ENCODE data around the gene GALNT7. TPM values are rescaled to one million over a fixed set of nuclear protein-coding genes. Genes with fewer than 3 reads are reported as not detected.

GALNT7 gene
- total and polyA plus RNA-seq, 2 of the 13 experiments (the other 11 are each of a cell fraction or from before 2014, with no cell fraction given) = 0.08 to 0.13 TPM

DNA sequence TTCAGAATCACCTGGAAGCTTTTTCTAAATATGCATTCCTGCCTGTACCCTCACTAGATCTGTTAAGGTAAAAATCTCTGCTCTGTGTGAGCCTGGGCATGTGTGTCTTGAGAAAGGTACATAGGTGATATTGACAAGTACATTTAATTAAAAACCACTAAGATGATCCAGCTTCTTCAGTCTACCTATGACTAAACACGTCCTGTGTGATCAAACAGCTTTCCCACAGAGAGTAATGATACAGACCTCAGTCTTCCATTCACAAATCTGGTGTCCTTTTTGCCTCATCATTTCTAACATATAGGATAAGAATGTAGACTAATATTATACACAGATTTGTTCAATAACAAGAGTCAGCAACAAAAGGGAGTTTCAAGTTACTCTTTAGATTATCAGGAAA lies 42.6 kb downstream of the GALNT7 start:
- intact Hi-C loops (cut with micrococcal nuclease; ENCODE audit: unreplicated experiment) (no loop called here), in situ Hi-C loops (cut with HindIII; ENCODE audit: extremely low pct_ligation_motif_present, low pct_unique_long_range_greater_than_20kb) (no loop called here)
- TF ChIP-seq ZNF441 (CRISPR knock-in tag; IDR thresholded peaks at IDR 0.05; ENCODE audit: borderline replicate concordance) (no peak), DNMT1 (CRISPR knock-in tag; IDR thresholded peaks at IDR 0.05) (no peak), ZNF446 (CRISPR knock-in tag; IDR thresholded peaks at IDR 0.05) (no peak)
- Histone ChIP-seq H3K27ac (ENCODE audit: extremely low read length, insufficient read depth, low read length) (no peak overlapping the region), H3K9me3 (ENCODE audit: low read length) (no peaks in the 10 kb centered on the region), H3K4me2 (ENCODE audit: low read depth, low read length) (no peak overlapping the region), H2AFZ (ENCODE audit: low read length) (no peak overlapping the region), H3K4me1 (ENCODE audit: insufficient read depth, low read length) (no peaks in the 10 kb centered on the region), H3K4me3 (replicated peaks in 1 of 3; ENCODE audit: insufficient read depth in 1 of 3, low read depth in 2 of 3, low read length in 3 of 3) (no peak overlapping the region), H3K27me3 (ENCODE audit: control insufficient read depth in 1 of 2, insufficient read depth in 2 of 2, low read length in 2 of 2) (no peaks in the 10 kb centered on the region), H3K79me2 (ENCODE audit: insufficient read depth, low read length) (no peaks in the 10 kb centered on the region), H4K20me1 (ENCODE audit: insufficient read depth, low read length) (no peaks in the 10 kb centered on the region), H3K36me3 (replicated peaks in 1 of 2; ENCODE audit: control insufficient read depth in 1 of 2, insufficient read depth in 2 of 2, low read length in 2 of 2) (no peaks in the 10 kb centered on the region), H3K9ac (ENCODE audit: insufficient read depth, low read depth, low read length) (no peak overlapping the region)
- POLR2A ChIA-PET = no interaction called here
- ATAC-seq (no peak), DNase-seq (ENCODE audit: low spot score) (no peak), FAIRE-seq (no peak)
- WGBS (ENCODE audit: low lambda C conversion rate) = 0% methylated on average over 1 of the region's 1 CpG
- CTCF ChIA-PET (ENCODE audit: low intra/inter-chr PET ratio, low total read pairs) = no interaction called here
- BruUV-seq (replicated peaks) = no TSS peak

DNA sequence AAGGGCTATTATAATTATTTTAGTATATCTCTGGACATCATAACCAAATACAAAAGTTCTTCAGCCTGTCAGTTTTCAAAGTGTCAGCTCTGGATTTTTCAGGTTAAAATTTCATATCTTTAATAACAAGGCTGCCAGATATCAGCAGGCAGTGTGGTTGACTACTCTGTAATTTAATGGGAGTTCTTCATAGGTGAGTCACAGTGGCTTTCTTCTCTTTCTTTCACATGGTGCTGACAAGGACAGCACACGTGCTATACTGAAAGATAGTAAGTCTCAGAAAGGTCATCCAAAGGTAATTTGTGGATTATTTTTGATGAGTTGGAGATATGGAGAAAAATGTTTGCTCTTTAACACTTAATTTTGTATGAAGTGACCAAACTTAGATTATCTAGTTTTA lies 43.2 kb downstream of the GALNT7 start:
- Histone ChIP-seq H3K4me2 (ENCODE audit: low read depth, low read length) (no peak overlapping the region), H3K27ac (ENCODE audit: extremely low read length, insufficient read depth, low read length) (no peak overlapping the region), H3K4me1 (ENCODE audit: insufficient read depth, low read length) (no peaks in the 10 kb centered on the region), H3K4me3 (replicated peaks in 1 of 3; ENCODE audit: insufficient read depth in 1 of 3, low read depth in 2 of 3, low read length in 3 of 3) (no peak overlapping the region), H3K9ac (ENCODE audit: insufficient read depth, low read depth, low read length) (no peak overlapping the region), H4K20me1 (ENCODE audit: insufficient read depth, low read length) (no peaks in the 10 kb centered on the region), H3K9me3 (ENCODE audit: low read length) (no peaks in the 10 kb centered on the region), H3K79me2 (ENCODE audit: insufficient read depth, low read length) (no peaks in the 10 kb centered on the region), H3K27me3 (ENCODE audit: control insufficient read depth in 1 of 2, insufficient read depth in 2 of 2, low read length in 2 of 2) (no peaks in the 10 kb centered on the region), H2AFZ (ENCODE audit: low read length) (no peak overlapping the region), H3K36me3 (replicated peaks in 1 of 2; ENCODE audit: control insufficient read depth in 1 of 2, insufficient read depth in 2 of 2, low read length in 2 of 2) (no peaks in the 10 kb centered on the region)
- CTCF ChIA-PET (ENCODE audit: low intra/inter-chr PET ratio, low total read pairs) = no interaction called here
- 4% methylated on average over 1 of the region's 1 CpG for WGBS (ENCODE audit: low lambda C conversion rate)
- intact Hi-C loops (cut with micrococcal nuclease; ENCODE audit: unreplicated experiment) (no loop called here), in situ Hi-C loops (cut with HindIII; ENCODE audit: extremely low pct_ligation_motif_present, low pct_unique_long_range_greater_than_20kb) (no loop called here)
- FAIRE-seq = no peak
- ATAC-seq = no peak
- POLR2A ChIA-PET = no interaction called here
- no peak for DNase-seq (ENCODE audit: low spot score)
- no TSS peak for BruUV-seq (replicated peaks)
- TF ChIP-seq ZNF652 (CRISPR knock-in tag; IDR thresholded peaks at IDR 0.05; ENCODE audit: borderline replicate concordance, low read depth) (no peak), TEAD3 (CRISPR knock-in tag; optimal IDR thresholded peaks at IDR 0.05; ENCODE audit: borderline replicate concordance) (no peak), ZNF639 (CRISPR knock-in tag; conservative IDR thresholded peaks at IDR 0.05) (no peak), KAT7 (CRISPR knock-in tag; IDR thresholded peaks at IDR 0.05; ENCODE audit: borderline replicate concordance) (no peak), ZNF484 (CRISPR knock-in tag; IDR thresholded peaks at IDR 0.05; ENCODE audit: borderline replicate concordance, low read depth) (no peak), TERF1 (CRISPR knock-in tag; IDR thresholded peaks at IDR 0.05) (no peak), ETV5 (CRISPR knock-in tag; IDR thresholded peaks at IDR 0.05; ENCODE audit: borderline replicate concordance) (no peak), ZNF20 (CRISPR knock-in tag; IDR thresholded peaks at IDR 0.05) (no peak), DZIP1 (CRISPR knock-in tag; IDR thresholded peaks at IDR 0.05) (no peak), ZNF709 (CRISPR knock-in tag; IDR thresholded peaks at IDR 0.05) (no peak)

Data from HepG2 (cell line).